ENCODE measurements around the gene TMEM14A.

DNA sequence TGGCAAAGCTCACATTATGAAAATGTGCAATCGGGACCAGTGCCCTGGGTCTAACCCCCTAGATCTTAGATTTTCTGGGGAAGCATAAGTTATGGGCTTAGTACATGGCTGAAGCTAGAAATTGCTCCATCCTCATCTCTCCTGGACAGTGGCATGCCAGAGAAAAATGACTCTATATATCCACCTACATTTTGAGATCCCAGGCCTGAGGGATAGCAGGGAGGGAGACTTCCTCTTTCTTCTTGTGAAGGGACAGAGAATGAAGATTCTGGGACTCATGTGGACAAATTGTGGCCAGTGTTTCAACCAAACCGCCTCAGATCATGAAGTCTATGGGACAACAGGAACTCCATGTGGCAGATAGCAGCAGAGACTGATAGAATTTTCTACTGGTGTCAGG, 57.0 kb downstream of the TMEM14A start:
- TF ChIP-seq EP300 (IDR thresholded peaks at IDR 0.05) = no peak
- no peak for TF ChIP-seq CTCF (IDR thresholded peaks at IDR 0.05)
- TF ChIP-seq POLR2AphosphoS5 (IDR thresholded peaks at IDR 0.05) = no peak
